A673 (cell line): ENCODE data around the gene YES1.

Source experiments
- EZH2 ChIP-seq: fragments of 200-600 bp; sonication (generic); IDR thresholded peaks from 2 replicates; pipeline ENCODE4 v1.6.1; 2017; ENCODE audit warnings: borderline replicate concordance, low read depth, mild to moderate bottlenecking, mixed read lengths, antibody characterized with exemption, low read length; ENCODE audit not compliant: poor library complexity, severe bottlenecking
- TF ChIP-seq, protein P1 (sequence below): fragments of 300-800, 200-600 bp; sonication (generic); conservative IDR thresholded peaks from 2 replicates; pipeline ENCODE4 v1.5.1; 2017; ENCODE audit warnings: low read depth, mild to moderate bottlenecking, antibody characterized with exemption, low read length, moderate library complexity, mixed read lengths

DNA sequence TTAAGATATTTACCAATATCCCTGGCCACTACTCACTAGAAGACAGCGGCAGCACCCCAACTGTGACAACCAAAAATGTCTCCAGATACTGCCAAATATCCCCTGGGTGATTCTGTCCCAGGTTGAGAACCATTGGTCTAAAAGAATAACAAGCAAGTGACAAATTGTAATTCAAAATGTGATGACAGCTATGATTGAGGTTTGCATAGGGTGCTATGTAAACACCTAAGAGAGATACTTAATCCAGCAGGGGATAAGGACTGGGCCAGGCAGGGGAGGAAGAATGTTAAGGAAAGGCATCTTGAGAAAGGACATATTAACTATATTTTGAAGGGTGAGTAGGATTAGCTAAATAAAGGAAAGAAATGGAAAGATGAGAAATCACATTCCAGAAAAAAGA lies 61.6 kb downstream of the YES1 start:
- TF ChIP-seq, protein P1, sequence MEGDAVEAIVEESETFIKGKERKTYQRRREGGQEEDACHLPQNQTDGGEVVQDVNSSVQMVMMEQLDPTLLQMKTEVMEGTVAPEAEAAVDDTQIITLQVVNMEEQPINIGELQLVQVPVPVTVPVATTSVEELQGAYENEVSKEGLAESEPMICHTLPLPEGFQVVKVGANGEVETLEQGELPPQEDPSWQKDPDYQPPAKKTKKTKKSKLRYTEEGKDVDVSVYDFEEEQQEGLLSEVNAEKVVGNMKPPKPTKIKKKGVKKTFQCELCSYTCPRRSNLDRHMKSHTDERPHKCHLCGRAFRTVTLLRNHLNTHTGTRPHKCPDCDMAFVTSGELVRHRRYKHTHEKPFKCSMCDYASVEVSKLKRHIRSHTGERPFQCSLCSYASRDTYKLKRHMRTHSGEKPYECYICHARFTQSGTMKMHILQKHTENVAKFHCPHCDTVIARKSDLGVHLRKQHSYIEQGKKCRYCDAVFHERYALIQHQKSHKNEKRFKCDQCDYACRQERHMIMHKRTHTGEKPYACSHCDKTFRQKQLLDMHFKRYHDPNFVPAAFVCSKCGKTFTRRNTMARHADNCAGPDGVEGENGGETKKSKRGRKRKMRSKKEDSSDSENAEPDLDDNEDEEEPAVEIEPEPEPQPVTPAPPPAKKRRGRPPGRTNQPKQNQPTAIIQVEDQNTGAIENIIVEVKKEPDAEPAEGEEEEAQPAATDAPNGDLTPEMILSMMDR = no peak
- no peak for TF ChIP-seq EZH2
